H1 (cell line): ENCODE results near the gene SORBS1. TPM values are rescaled to one million over a fixed set of nuclear protein-coding genes. Genes with fewer than 3 reads are reported as not detected.

Source experiments
- ATF2 ChIP-seq: IDR thresholded peaks from 2 replicates; pipeline ENCODE4 v1.6.1; 2012; ENCODE audit warnings: low read length, inconsistent platforms
- ATF3 ChIP-seq: IDR thresholded peaks from 2 replicates; pipeline ENCODE4 v1.6.1; 2011; ENCODE audit warnings: low read depth, mild to moderate bottlenecking, low read length; ENCODE audit not compliant: insufficient read depth
- BACH1 ChIP-seq: IDR thresholded peaks from 2 replicates; pipeline ENCODE4 v1.6.1; 2012; ENCODE audit warnings: low read length, improper control_type of control experiment
- CBX5 ChIP-seq: fragments of 300-800, 300-1000 bp; sonication (generic); IDR thresholded peaks from 2 replicates; pipeline ENCODE4 v1.7.1; 2016; ENCODE audit warnings: antibody characterized with exemption, low read length, low read depth
- CEBPB ChIP-seq: IDR thresholded peaks from 2 replicates; pipeline ENCODE4 v1.6.1; 2012; ENCODE audit warnings: low read depth, low read length
- E2F6 ChIP-seq: IDR thresholded peaks from 2 replicates; pipeline ENCODE4 v1.6.1; 2012; ENCODE audit warnings: inconsistent platforms
- EGR1 ChIP-seq: IDR thresholded peaks from 2 replicates; pipeline ENCODE4 v1.6.1; 2011; ENCODE audit warnings: low read depth, low read length, borderline replicate concordance
- EP300 ChIP-seq, 2 experiments: IDR thresholded peaks; 1 replicate in 1 of 2; 2 replicates in 1 of 2; pipeline ENCODE4 v1.6.1; 2011 to 2012; ENCODE audit warnings: low read depth in 2 of 2, low read length in 2 of 2, mild to moderate bottlenecking in 2 of 2, borderline replicate concordance in 1 of 2, inconsistent platforms in 1 of 2, moderate library complexity in 1 of 2
- GABPA ChIP-seq: IDR thresholded peaks from 2 replicates; pipeline ENCODE4 v1.6.1; 2011; ENCODE audit warnings: mild to moderate bottlenecking, low read length, moderate library complexity, borderline replicate concordance; ENCODE audit not compliant: insufficient read depth
- HDAC2 ChIP-seq, 2 experiments: fragments of 300-600 bp in 1 of 2; sonication (generic) in 1 of 2; IDR thresholded peaks; 2 replicates each; pipeline ENCODE4 v1.6.1; 2011 to 2012; ENCODE audit warnings: low read depth in 2 of 2, low read length in 2 of 2, mild to moderate bottlenecking in 2 of 2, moderate library complexity in 2 of 2, borderline replicate concordance in 1 of 2, inconsistent platforms in 1 of 2
- HDAC6 ChIP-seq: IDR thresholded peaks from one replicate; pipeline ENCODE4 v1.7.1; 2012; ENCODE audit warnings: low read depth, mild to moderate bottlenecking, inconsistent platforms, low read length, moderate library complexity
- MAX ChIP-seq: IDR thresholded peaks from 2 replicates; pipeline ENCODE4 v1.6.1; 2012; ENCODE audit warnings: inconsistent platforms
- NRF1 ChIP-seq: IDR thresholded peaks from 2 replicates; pipeline ENCODE4 v1.6.1; 2011; ENCODE audit warnings: mild to moderate bottlenecking, low read depth, low read length, improper control_type of control experiment
- RFX5 ChIP-seq: IDR thresholded peaks from 2 replicates; pipeline ENCODE4 v1.6.1; 2011; ENCODE audit warnings: low read depth, low read length, improper control_type of control experiment, borderline replicate concordance
- SAP30 ChIP-seq: fragments of 300-600 bp; sonication (generic); IDR thresholded peaks from 2 replicates; pipeline ENCODE4 v1.7.1; 2012; ENCODE audit warnings: low read length, moderate library complexity, mild to moderate bottlenecking, inconsistent platforms; ENCODE audit not compliant: insufficient read depth, insufficient replicate concordance
- SIN3A ChIP-seq, 2 experiments: IDR thresholded peaks in 1 of 2; conservative IDR thresholded peaks in 1 of 2; 2 replicates each; pipeline ENCODE4 v1.6.1; 2011 to 2012; ENCODE audit warnings: low read length in 2 of 2, improper control_type of control experiment in 1 of 2, low read depth in 1 of 2, mild to moderate bottlenecking in 1 of 2
- SP1 ChIP-seq: IDR thresholded peaks from 2 replicates; pipeline ENCODE4 v1.6.1; 2011; ENCODE audit warnings: low read depth, low read length
- SUZ12 ChIP-seq: fragments of 200-600 bp; sonication (generic); IDR thresholded peaks from 2 replicates; pipeline ENCODE4 v1.6.1; 2012; ENCODE audit warnings: mild to moderate bottlenecking, inconsistent platforms, low read length, moderate library complexity, mixed read lengths
- TAF7 ChIP-seq: optimal IDR thresholded peaks from 2 replicates; pipeline ENCODE3; 2011; ENCODE audit warnings: low read depth, mild to moderate bottlenecking, inconsistent platforms, low read length, moderate library complexity, borderline replicate concordance
- USF2 ChIP-seq: IDR thresholded peaks from 2 replicates; pipeline ENCODE4 v1.6.1; 2011; ENCODE audit warnings: low read length, improper control_type of control experiment
- polyA plus RNA-seq, 7 experiments: library from polyadenylated mRNA; depleted of rRNA in 3 of 7; stranded (reverse) in 5 of 7; unstranded in 2 of 7; fragments of >200 nt in 5 of 7; fragments of 200-250 nt in 2 of 7; gene quantifications; 1 replicate in 5 of 7; 2 replicates in 1 of 7; 4 replicates in 1 of 7; pipeline versions ENCODE4 v1.2.1 to v1.2.3, GENCODE V29; 2011 to 2013; ENCODE audit warnings: missing spikeins in 2 of 7, mixed read lengths in 2 of 7
- total RNA-seq: library from RNA; stranded (reverse); fragmentation: NEBNext Ultra II Directional; extraction: Animal tissue kit (Norgen Biotek cat#: 25700); gene quantifications from 2 replicates; pipeline ENCODE4 v1.2.1, GENCODE V29; 2021

The SORBS1 gene
- total and polyA plus RNA-seq, 2 of the 8 experiments (the other 6 are each of a cell fraction or from before 2014, with no cell fraction given): 16.0 to 35.0 TPM

GRCh38 chr10:95559471-95559870, 1.7 kb downstream of the SORBS1 start (continued):
- TF ChIP-seq SIN3A (conservative IDR thresholded peaks at IDR 0.05 in 1 of 2, IDR thresholded peaks at IDR 0.05 in 1 of 2; ENCODE audit: low read depth in 1 of 2, low read length in 2 of 2) (0 out of 4 replicates have a peak, but pooled peaks of 1 of the 2 experiments have one; percentile 42), GABPA (no peak), EGR1 (no peak), RFX5 (no peak), MAX (no peak), SAP30 (peak; percentile 38), BACH1 (no peak), ATF3 (no peak), USF2 (no peak), HDAC6 (no peak), E2F6 (no peak), SUZ12 (no peak), HDAC2 (IDR thresholded peaks at IDR 0.05; ENCODE audit: borderline replicate concordance in 1 of 2, low read depth in 2 of 2, low read length in 2 of 2) (peak in 1 of 2 experiments; percentile 4; a peak in 1 of 4 replicates), NRF1 (no peak), CBX5 (no peak), SP1 (0 out of 2 replicates have a peak, but pooled peaks have one; percentile 11), EP300 (IDR thresholded peaks at IDR 0.05; ENCODE audit: borderline replicate concordance in 1 of 2, low read depth in 2 of 2, low read length in 2 of 2) (no peak), CEBPB (no peak), ATF2 (no peak), TAF7 (no peak)
